NCI-H2171 (cell line): Measurements from ENCODE around the gene ZNF566.
"Not testable (repeated sequence)": the region's sequence is repeated elsewhere in the genome, so short reads cannot be mapped to it uniquely, and the experiment has no call there.

ENCODE experiments used
- DNase-seq: peaks from one replicate; lab custom pipeline; 2025; lab: John Stamatoyannopoulos, UW

The ZNF566 gene

GRCh38 chr19:36489118-36489919 is at the start of gene ZNF566:
ZNF566 (minus strand) TSS chr19:36489561; CDS start chr19:36476557, 13,004 bp downstream.
- peak; percentile 98 for DNase-seq

GRCh38 chr19:36528921-36529518 is 39.7 kb upstream of the ZNF566 start:
- no peak for DNase-seq

- DNase-seq: peak; percentile 92
These were observed 39.0 kb upstream of the ZNF566 start, which contains the start of gene ZNF260 for GRCh38 chr19:36528194-36528920. ZNF260 (minus strand) TSS chr19:36528271; CDS start chr19:36515238, 13,033 bp downstream.

GRCh38 chr19:36527873-36528193 is 38.5 kb upstream of the ZNF566 start:
- no peak for DNase-seq

GRCh38 chr19:36527341-36527740 is 38.0 kb upstream of the ZNF566 start:
- DNase-seq: no peak

GRCh38 chr19:36526581-36526980 is 37.2 kb upstream of the ZNF566 start:
- no peak for DNase-seq

GRCh38 chr19:36524617-36525016 is 35.3 kb upstream of the ZNF566 start:
- no peak for DNase-seq

GRCh38 chr19:36514012-36514612 is 24.8 kb upstream of the ZNF566 start:
- no peak for DNase-seq

GRCh38 chr19:36508325-36508724 is 19.0 kb upstream of the ZNF566 start:
- no peak for DNase-seq

- DNase-seq: no peak
These were observed 12.6 kb upstream of the ZNF566 start for GRCh38 chr19:36501973-36502372.

- no peak for DNase-seq
These were observed 7.6 kb upstream of the ZNF566 start for GRCh38 chr19:36497001-36497400.

GRCh38 chr19:36492689-36493453 is 3.5 kb upstream of the ZNF566 start:
- DNase-seq: not testable (repeated sequence)

GRCh38 chr19:36490846-36491245 is 1.5 kb upstream of the ZNF566 start:
- DNase-seq: not testable (repeated sequence)

- DNase-seq: peak; percentile 84
These were observed 607 bp upstream of the ZNF566 start for GRCh38 chr19:36489920-36490415.

- peak; percentile 32 for DNase-seq
These were observed 579 bp downstream of the ZNF566 start for GRCh38 chr19:36488846-36489117.

GRCh38 chr19:36488118-36488845 is 1.1 kb downstream of the ZNF566 start:
- DNase-seq: no peak

GRCh38 chr19:36483653-36484052 is 5.7 kb downstream of the ZNF566 start:
- no peak for DNase-seq

- DNase-seq: no peak
These were observed 6.5 kb downstream of the ZNF566 start for GRCh38 chr19:36482876-36483275.

- DNase-seq: no peak
These were observed 29.3 kb downstream of the ZNF566 start for GRCh38 chr19:36460046-36460445.

- DNase-seq: no peak
These were observed 32.5 kb downstream of the ZNF566 start for GRCh38 chr19:36456831-36457230.

- DNase-seq: no peak
These were observed 40.2 kb downstream of the ZNF566 start for GRCh38 chr19:36449059-36449670.
